ENCODE results near the gene CDK19. TPM values are rescaled to one million over a fixed set of nuclear protein-coding genes. Genes with fewer than 3 reads are reported as not detected.

Gene CDK19
- total RNA-seq, 1 experiment from 2014 or later = 7.0 TPM

GRCh38 chr6:110676396-110676795 lies 138.9 kb downstream of the CDK19 start:
- TF ChIP-seq, protein P1, sequence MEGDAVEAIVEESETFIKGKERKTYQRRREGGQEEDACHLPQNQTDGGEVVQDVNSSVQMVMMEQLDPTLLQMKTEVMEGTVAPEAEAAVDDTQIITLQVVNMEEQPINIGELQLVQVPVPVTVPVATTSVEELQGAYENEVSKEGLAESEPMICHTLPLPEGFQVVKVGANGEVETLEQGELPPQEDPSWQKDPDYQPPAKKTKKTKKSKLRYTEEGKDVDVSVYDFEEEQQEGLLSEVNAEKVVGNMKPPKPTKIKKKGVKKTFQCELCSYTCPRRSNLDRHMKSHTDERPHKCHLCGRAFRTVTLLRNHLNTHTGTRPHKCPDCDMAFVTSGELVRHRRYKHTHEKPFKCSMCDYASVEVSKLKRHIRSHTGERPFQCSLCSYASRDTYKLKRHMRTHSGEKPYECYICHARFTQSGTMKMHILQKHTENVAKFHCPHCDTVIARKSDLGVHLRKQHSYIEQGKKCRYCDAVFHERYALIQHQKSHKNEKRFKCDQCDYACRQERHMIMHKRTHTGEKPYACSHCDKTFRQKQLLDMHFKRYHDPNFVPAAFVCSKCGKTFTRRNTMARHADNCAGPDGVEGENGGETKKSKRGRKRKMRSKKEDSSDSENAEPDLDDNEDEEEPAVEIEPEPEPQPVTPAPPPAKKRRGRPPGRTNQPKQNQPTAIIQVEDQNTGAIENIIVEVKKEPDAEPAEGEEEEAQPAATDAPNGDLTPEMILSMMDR (conservative IDR thresholded peaks at IDR 0.05) = no peak
- Mint-ChIP-seq H3K9me3 (no peaks in the 10 kb centered on the region), H3K36me3 (ENCODE audit: insufficient read depth in 1 of 3, low read depth in 3 of 3) (no peaks in the 10 kb centered on the region), H3K27ac (no peak overlapping the region), H3K4me3 (no peak overlapping the region), H3K4me1 (no peaks in the 10 kb centered on the region), H3K27me3 (ENCODE audit: low read depth) (no peaks in the 10 kb centered on the region)
- Histone ChIP-seq H3K18ac (ENCODE audit: insufficient read length, low read depth, low read length) (no peak overlapping the region), H3K27ac (ENCODE audit: insufficient read length, low read depth, low read length) (no peak overlapping the region), H3K79me1 (ENCODE audit: insufficient read depth, low read depth, low read length, poor library complexity, severe bottlenecking) (no peaks in the 10 kb centered on the region), H2BK12ac (ENCODE audit: insufficient read length, low read depth, low read length) (no peak overlapping the region), H3K79me2 (ENCODE audit: insufficient read depth, low read length) (no peaks in the 10 kb centered on the region), H3K9me3 (ENCODE audit: control insufficient read depth, low read depth, low read length) (no peaks in the 10 kb centered on the region), H2AFZ (ENCODE audit: low read length) (no peak overlapping the region), H3K4ac (ENCODE audit: low read depth, low read length) (no peak overlapping the region), H3K9ac (ENCODE audit: extremely low read depth, insufficient read length, low read length) (no peak overlapping the region), H4K91ac (ENCODE audit: insufficient read length, low read depth, low read length) (no peak overlapping the region), H2AK5ac (ENCODE audit: insufficient read length, low read length) (no peak overlapping the region), H3K23ac (ENCODE audit: insufficient read length, low read depth, low read length) (no peak overlapping the region), H3K56ac (ENCODE audit: insufficient read length, low read depth, low read length) (no peak overlapping the region), H2BK120ac (ENCODE audit: low read depth, low read length, poor library complexity, severe bottlenecking) (no peak overlapping the region), H3T11ph (ENCODE audit: low read length) (no peak overlapping the region), H4K5ac (ENCODE audit: insufficient read length, low read depth, low read length) (no peak overlapping the region), H2BK20ac (ENCODE audit: low read depth, low read length, poor library complexity, severe bottlenecking) (no peak overlapping the region), H2BK5ac (ENCODE audit: insufficient read length, low read length) (no peak overlapping the region), H2BK15ac (ENCODE audit: low read depth, low read length) (no peak overlapping the region), H3K14ac (ENCODE audit: insufficient read depth, low read length) (no peak overlapping the region), H4K8ac (replicated peaks; ENCODE audit: insufficient read length, low read depth, low read length) (no peak overlapping the region), H3K4me1 (ENCODE audit: insufficient read depth, low read length) (no peaks in the 10 kb centered on the region), H3K27me3 (ENCODE audit: insufficient read depth, low read length) (no peaks in the 10 kb centered on the region), H3K4me2 (ENCODE audit: insufficient read depth, insufficient read length, low read length) (no peak overlapping the region), H3K23me2 (ENCODE audit: insufficient read length, low read depth, low read length, poor library complexity, severe bottlenecking) (no peaks in the 10 kb centered on the region), H4K20me1 (ENCODE audit: control insufficient read depth, insufficient read depth, insufficient read length) (no peaks in the 10 kb centered on the region)
- no peak for DNase-seq

All from H9 (cell line).